K562 (cell line): ENCODE measurements around the gene NOP14. TPM values are rescaled to one million over a fixed set of nuclear protein-coding genes. Genes with fewer than 3 reads are reported as not detected.

Experiments
- CBFA2T2 ChIP-seq: fragments of 450-650 bp; conservative IDR thresholded peaks from 2 replicates; pipeline ENCODE4 v1.6.1; 2017; ENCODE audit warnings: mild to moderate bottlenecking
- CBX8 ChIP-seq: fragments of 200-600 bp; sonication (generic); IDR thresholded peaks from 2 replicates; pipeline ENCODE4 v1.6.1; 2012; ENCODE audit warnings: borderline replicate concordance, mixed run types, low read depth, mild to moderate bottlenecking, moderate library complexity, mixed read lengths, low read length, control low read depth, inconsistent platforms; ENCODE audit not compliant: poor library complexity, severe bottlenecking; ENCODE audit errors: extremely low read depth
- polyA plus RNA-seq, 8 experiments: library from polyadenylated mRNA; depleted of rRNA in 4 of 8; stranded (reverse) in 5 of 8; unstranded in 3 of 8; fragments of >200 nt; fragmentation: Nextera tagmentation in 2 of 8; fragmentation: Illumina TruSeq in 1 of 8; extraction: Ambion mirVana in 2 of 8; extraction: Trizol in 1 of 8; gene quantifications; 2 replicates each; pipeline versions ENCODE4 v1.2.1 to v1.2.3, GENCODE V29; 2011 to 2014; ENCODE audit warnings: inconsistent platforms in 1 of 8, missing spikeins in 1 of 8
- total RNA-seq, 7 experiments: library from RNA; depleted of rRNA in 6 of 7; stranded (reverse); fragments of >200 nt in 6 of 7; fragmentation: Illumina TruSeq in 2 of 7; extraction: Trizol in 2 of 7; gene quantifications; 2 replicates each; pipeline versions ENCODE4 v1.2.1 to v1.2.3, GENCODE V29; 2011 to 2021; ENCODE audit warnings: low replicate concordance in 1 of 7
- TF ChIP-seq, protein P1 (sequence below), 2 experiments: fragments of 450-650 bp; formaldehyde crosslinking in 1 of 2; IDR thresholded peaks; 2 replicates each; pipeline versions ENCODE4 v1.4.0 to v1.6.1; 2014 to 2020; ENCODE audit warnings: mild to moderate bottlenecking in 2 of 2, borderline replicate concordance in 1 of 2, low read depth in 1 of 2

NOP14 gene
- total and polyA plus RNA-seq, 9 of the 15 experiments (the other 6 are each of a cell fraction or from before 2014, with no cell fraction given): 12.7 to 76.0 (median 50.9) TPM

DNA sequence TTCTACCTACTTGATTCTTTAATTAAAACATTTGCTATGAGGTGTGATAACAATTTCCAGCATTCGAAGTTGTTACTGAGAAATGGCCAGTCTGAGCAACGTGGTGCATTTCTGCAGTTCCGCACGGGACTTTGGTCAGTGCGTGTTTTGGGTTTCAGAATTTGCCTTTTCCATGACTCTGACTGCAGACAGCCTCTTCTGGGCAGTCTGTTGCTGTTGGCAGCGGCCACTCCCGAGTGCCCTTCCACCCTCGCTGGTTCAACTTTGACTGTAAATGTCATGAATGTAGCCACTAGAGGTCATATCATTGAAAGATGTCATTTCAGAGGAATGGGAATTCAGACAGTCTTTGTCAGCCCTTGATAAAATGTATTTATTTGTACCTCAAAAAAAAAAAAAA, 53.6 kb downstream of the NOP14 start (continued):
- TF ChIP-seq, protein P1, sequence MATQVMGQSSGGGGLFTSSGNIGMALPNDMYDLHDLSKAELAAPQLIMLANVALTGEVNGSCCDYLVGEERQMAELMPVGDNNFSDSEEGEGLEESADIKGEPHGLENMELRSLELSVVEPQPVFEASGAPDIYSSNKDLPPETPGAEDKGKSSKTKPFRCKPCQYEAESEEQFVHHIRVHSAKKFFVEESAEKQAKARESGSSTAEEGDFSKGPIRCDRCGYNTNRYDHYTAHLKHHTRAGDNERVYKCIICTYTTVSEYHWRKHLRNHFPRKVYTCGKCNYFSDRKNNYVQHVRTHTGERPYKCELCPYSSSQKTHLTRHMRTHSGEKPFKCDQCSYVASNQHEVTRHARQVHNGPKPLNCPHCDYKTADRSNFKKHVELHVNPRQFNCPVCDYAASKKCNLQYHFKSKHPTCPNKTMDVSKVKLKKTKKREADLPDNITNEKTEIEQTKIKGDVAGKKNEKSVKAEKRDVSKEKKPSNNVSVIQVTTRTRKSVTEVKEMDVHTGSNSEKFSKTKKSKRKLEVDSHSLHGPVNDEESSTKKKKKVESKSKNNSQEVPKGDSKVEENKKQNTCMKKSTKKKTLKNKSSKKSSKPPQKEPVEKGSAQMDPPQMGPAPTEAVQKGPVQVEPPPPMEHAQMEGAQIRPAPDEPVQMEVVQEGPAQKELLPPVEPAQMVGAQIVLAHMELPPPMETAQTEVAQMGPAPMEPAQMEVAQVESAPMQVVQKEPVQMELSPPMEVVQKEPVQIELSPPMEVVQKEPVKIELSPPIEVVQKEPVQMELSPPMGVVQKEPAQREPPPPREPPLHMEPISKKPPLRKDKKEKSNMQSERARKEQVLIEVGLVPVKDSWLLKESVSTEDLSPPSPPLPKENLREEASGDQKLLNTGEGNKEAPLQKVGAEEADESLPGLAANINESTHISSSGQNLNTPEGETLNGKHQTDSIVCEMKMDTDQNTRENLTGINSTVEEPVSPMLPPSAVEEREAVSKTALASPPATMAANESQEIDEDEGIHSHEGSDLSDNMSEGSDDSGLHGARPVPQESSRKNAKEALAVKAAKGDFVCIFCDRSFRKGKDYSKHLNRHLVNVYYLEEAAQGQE (IDR thresholded peaks at IDR 0.05; ENCODE audit: borderline replicate concordance): no peak
- TF ChIP-seq, protein P1 (CRISPR knock-in tag; IDR thresholded peaks at IDR 0.05; ENCODE audit: low read depth): no peak
- TF ChIP-seq CBFA2T2: no peak
- TF ChIP-seq CBX8: no peak
- TF ChIP-seq, all 486 proteins: peak for 0
